Uterus (tissue), 2 donors: ENCODE results near the gene CRIP2.

Experiments
- CTCF ChIP-seq, 4 experiments: fragments of 200-600 bp in 2 of 4; fragments of 450-650 bp in 2 of 4; sonication (generic) in 2 of 4; IDR thresholded peaks; one replicate each; pipeline ENCODE4 v1.5.1; 2016 to 2019; ENCODE audit warnings: antibody characterized with exemption in 4 of 4, mild to moderate bottlenecking in 2 of 4, moderate library complexity in 1 of 4
- POLR2A ChIP-seq, 2 donors: fragments of 450-650 bp; IDR thresholded peaks; one replicate each; pipeline ENCODE4 v1.6.1; 2016; ENCODE audit warnings: antibody characterized with exemption in 2 of 2, mild to moderate bottlenecking in 1 of 2, moderate library complexity in 1 of 2

DNA sequence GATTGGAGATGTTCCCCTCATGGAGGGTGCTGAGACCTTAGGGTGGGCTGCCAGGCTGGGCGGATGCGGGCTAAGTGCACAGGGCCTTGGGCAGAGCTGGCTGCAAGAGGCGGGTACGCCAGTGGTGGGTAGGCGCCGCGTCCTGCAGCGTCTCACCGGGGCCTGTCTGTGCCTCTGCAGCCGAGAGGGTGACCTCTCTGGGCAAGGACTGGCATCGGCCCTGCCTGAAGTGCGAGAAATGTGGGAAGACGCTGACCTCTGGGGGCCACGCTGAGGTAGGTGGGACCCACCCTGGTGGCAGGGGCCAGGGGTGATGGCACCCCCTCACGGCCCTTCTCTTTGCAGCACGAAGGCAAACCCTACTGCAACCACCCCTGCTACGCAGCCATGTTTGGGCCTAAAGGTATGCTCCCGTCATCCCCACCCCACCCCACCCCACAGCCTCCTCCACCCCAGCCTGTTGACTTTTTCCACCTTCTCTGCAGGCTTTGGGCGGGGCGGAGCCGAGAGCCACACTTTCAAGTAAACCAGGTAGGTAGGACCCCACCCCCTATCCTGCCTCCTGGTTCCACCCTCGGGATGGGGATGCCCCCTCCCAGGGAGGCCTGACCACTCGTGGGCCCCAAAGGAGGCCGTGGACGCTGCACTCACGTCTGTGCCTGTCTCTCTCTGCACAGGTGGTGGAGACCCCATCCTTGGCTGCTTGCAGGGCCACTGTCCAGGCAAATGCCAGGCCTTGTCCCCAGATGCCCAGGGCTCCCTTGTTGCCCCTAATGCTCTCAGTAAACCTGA lies 13.6 kb downstream of the CRIP2 start:
- TF ChIP-seq CTCF (IDR thresholded peaks at IDR 0.05) (no peak), POLR2A (IDR thresholded peaks at IDR 0.05) (no peak)
